RWPE2 (cell line): ENCODE measurements around the gene UBE2L3.

Experiments
- ATAC-seq: fragments of 200-7000 bp; cut with Tn5 transposase; 3 replicates; pipeline ENCODE4 v1.9.1; 2021; ENCODE audit warnings: low read depth
- DNase-seq: peaks from one replicate; pipeline ENCODE4 v3.0.0-alpha.2; 2020; ENCODE audit warnings: low spot score
- H3K27ac ChIP-seq: fragments of 450-650 bp; 2 replicates; pipeline ENCODE4 v1.5.1; 2017; ENCODE audit warnings: mild to moderate bottlenecking; ENCODE audit not compliant: poor library complexity, severe bottlenecking
- H3K27me3 ChIP-seq: fragments of 250-450 bp; sonication (Bioruptor Pico); 2 replicates; pipeline ENCODE4 v1.5.1; 2021; ENCODE audit warnings: mild to moderate bottlenecking, moderate library complexity; ENCODE audit not compliant: insufficient read depth, poor library complexity, severe bottlenecking
- H3K36me3 ChIP-seq: fragments of 250-450 bp; sonication (Bioruptor Pico); 2 replicates; pipeline ENCODE4 v1.5.1; 2020; ENCODE audit warnings: low read depth, mild to moderate bottlenecking, moderate library complexity
- H3K4me1 ChIP-seq: fragments of 250-450 bp; sonication (Bioruptor Pico); 2 replicates; pipeline ENCODE4 v1.5.1; 2021; ENCODE audit warnings: mild to moderate bottlenecking, moderate library complexity; ENCODE audit not compliant: insufficient read depth, poor library complexity, severe bottlenecking
- H3K4me3 ChIP-seq: fragments of 250-450 bp; sonication (Bioruptor Pico); 2 replicates; pipeline ENCODE4 v1.5.1; 2021; ENCODE audit warnings: mild to moderate bottlenecking, moderate library complexity; ENCODE audit not compliant: severe bottlenecking
- H3K9me3 ChIP-seq: fragments of 250-450 bp; sonication (Bioruptor Pico); 2 replicates; pipeline ENCODE4 v1.5.1; 2021; ENCODE audit warnings: mild to moderate bottlenecking, moderate library complexity; ENCODE audit not compliant: severe bottlenecking
- TF ChIP-seq, protein P1 (sequence below): fragments of 450-650 bp; IDR thresholded peaks from one replicate; pipeline ENCODE4 v1.5.1; 2017; ENCODE audit warnings: mild to moderate bottlenecking, moderate library complexity; ENCODE audit not compliant: poor library complexity, severe bottlenecking

Gene UBE2L3

GRCh38 chr22:21622919-21623647 is 55.6 kb downstream of the UBE2L3 start:
- ATAC-seq (no peak), DNase-seq (no peak)
- H3K4me3 ChIP-seq, result no peak overlapping the region
- H3K4me1 ChIP-seq, result no peaks in the 10 kb centered on the region
- H3K36me3 ChIP-seq, result peaks cover 30% of the 10 kb centered on the region
- H3K27ac ChIP-seq, result no peak overlapping the region
- peaks cover 5% of the 10 kb centered on the region for H3K9me3 ChIP-seq
- TF ChIP-seq, protein P1, sequence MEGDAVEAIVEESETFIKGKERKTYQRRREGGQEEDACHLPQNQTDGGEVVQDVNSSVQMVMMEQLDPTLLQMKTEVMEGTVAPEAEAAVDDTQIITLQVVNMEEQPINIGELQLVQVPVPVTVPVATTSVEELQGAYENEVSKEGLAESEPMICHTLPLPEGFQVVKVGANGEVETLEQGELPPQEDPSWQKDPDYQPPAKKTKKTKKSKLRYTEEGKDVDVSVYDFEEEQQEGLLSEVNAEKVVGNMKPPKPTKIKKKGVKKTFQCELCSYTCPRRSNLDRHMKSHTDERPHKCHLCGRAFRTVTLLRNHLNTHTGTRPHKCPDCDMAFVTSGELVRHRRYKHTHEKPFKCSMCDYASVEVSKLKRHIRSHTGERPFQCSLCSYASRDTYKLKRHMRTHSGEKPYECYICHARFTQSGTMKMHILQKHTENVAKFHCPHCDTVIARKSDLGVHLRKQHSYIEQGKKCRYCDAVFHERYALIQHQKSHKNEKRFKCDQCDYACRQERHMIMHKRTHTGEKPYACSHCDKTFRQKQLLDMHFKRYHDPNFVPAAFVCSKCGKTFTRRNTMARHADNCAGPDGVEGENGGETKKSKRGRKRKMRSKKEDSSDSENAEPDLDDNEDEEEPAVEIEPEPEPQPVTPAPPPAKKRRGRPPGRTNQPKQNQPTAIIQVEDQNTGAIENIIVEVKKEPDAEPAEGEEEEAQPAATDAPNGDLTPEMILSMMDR, result no peak
- no peaks in the 10 kb centered on the region for H3K27me3 ChIP-seq

DNA sequence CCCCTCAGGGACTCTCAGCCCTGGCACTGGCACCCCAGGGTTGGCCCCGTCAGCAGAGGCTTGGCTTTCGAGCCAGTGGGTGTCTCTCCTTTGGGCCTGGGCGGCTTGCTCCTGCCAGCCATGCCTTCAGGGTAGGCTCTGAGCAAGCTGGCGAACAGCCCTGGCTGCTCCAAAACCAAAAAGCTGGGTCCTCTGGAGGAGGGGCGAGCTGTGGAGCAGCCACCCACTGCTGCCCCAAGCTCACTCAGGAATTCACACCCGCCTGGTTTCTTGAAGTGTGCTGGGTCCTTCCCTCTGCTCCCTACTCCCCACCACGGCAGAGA is 56.1 kb downstream of the UBE2L3 start:
- DNase-seq (no peak), ATAC-seq (no peak)
- TF ChIP-seq, protein P1, result no peak
- Histone ChIP-seq H3K36me3 (peaks cover 35% of the 10 kb centered on the region), H3K4me1 (no peaks in the 10 kb centered on the region), H3K27me3 (no peaks in the 10 kb centered on the region), H3K9me3 (peaks cover 5% of the 10 kb centered on the region), H3K4me3 (no peak overlapping the region), H3K27ac (no peak overlapping the region)

DNA sequence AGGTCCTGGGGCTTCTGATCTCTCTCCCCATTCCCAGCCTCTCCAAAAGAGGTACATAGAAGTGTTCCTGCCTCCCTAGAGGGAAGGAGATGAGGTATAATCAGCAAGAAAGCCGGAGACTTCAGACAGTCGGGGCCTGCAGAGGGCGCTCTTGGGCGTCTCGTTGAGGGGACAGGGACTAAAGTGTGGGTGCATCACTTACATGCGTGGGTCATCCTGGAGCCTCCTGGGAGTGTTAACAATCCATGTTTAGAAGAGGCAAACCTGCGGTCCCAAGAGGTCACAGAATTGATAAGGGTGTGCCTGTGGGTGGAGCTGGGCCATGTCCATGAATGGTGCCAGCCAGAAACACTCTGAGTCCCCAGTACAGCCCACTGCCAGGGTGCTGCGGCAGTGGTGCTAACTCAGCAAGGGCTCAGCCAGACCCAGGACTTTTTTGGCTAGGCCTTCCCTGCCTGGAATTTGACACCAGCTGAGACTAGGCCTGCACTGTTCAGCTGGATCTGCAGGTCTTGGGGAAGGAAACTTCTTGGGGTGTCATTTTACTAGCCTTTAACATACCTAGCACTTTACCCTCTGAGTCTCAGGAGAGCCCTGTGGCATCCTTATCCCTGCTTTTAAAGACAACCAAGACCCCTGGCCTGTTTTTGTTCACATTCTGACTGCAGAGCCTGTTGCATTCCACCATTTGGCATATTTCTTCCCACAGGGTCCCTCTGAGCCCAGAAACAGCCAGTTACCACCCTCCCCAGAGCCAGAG is 56.8 kb downstream of the UBE2L3 start:
- DNase-seq (no peak), ATAC-seq (peak; percentile 22; the same call in 2 of the 3 replicates)
- H3K36me3 ChIP-seq, result peaks cover 35% of the 10 kb centered on the region
- TF ChIP-seq, protein P1, result peak; percentile 47
- H3K4me1 ChIP-seq, result no peaks in the 10 kb centered on the region
- no peak overlapping the region for H3K4me3 ChIP-seq
- H3K27ac ChIP-seq, result peak overlapping the region; percentile 0
- H3K9me3 ChIP-seq, result peaks cover 5% of the 10 kb centered on the region
- no peaks in the 10 kb centered on the region for H3K27me3 ChIP-seq

- Histone ChIP-seq H3K27ac (peak overlapping the region; percentile 0), H3K27me3 (no peaks in the 10 kb centered on the region), H3K36me3 (peaks cover 35% of the 10 kb centered on the region), H3K4me1 (no peaks in the 10 kb centered on the region), H3K9me3 (peaks cover 3% of the 10 kb centered on the region), H3K4me3 (no peak overlapping the region)
- TF ChIP-seq, protein P1, result no peak
- ATAC-seq, result no peak
- no peak for DNase-seq
These were observed 57.6 kb downstream of the UBE2L3 start for GRCh38 chr22:21624880-21625791.
